ENCODE results near the gene TMEM175. TPM values are rescaled to one million over a fixed set of nuclear protein-coding genes. Genes with fewer than 3 reads are reported as not detected.

The TMEM175 gene
- total and polyA plus RNA-seq, 2 of the 4 experiments (the other 2 are of a cell fraction) = 7.7 to 41.9 TPM

DNA sequence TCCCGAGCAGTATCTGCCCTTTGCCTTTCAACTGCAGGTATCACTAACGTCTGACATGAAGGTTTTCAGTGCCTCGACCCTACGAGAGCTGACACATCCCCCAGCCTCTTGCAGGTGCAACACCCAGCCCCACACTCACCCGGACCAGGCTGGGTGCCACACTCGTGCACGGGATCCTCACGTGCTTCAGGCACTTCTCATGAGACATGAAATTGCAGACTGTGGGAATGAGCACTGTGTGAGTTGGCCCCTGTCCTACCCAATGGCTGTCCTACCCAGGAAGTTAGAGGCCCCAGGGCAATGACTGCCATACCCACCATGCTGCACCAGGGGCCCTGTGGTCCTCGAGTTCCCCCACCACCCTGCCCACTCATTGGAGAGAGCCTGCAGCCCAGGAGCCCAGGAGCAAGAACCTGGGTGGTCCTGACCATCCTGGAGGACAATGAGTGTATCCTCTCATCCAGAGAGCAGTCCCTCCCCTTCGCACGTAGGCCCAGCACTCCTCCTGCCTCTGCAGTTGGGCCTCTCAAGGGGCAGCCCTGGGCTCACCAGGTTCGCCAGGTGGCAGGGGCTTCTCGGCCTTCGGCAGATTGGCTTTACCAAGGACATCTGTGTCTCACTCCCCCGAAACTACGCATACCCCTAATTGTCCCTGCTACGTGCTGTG, 38.7 kb downstream of the TMEM175 start:
- intact Hi-C loops (cut with micrococcal nuclease) (no loop called here), in situ Hi-C loops (cut with MboI; ENCODE audit: low sequenced_read_pairs) (no loop called here), dilution Hi-C loops (cut with HindIII; ENCODE audit: low sequenced_read_pairs, unreplicated experiment) (no loop called here)
- ChIA-PET CTCF (no interaction called here), POLR2A (ENCODE audit: unreplicated experiment) (no interaction called here)
- Histone ChIP-seq H3K79me1 (ENCODE audit: low read depth in 1 of 2, low read length in 2 of 2) (peaks cover 13 to 24% of the 10 kb centered on the region in 2 experiments; a peak in 3 of 4 replicates), H2AFZ (replicated peaks; ENCODE audit: low read length, poor library complexity) (no peak overlapping the region), H3K9me1 (ENCODE audit: insufficient read depth, low read length) (no peaks in the 10 kb centered on the region; the same call in 1 of the 2 replicates), H2AK5ac (ENCODE audit: low read depth, low read length) (no peak overlapping the region), H3K14ac (replicated peaks; ENCODE audit: low read depth, low read length) (no peak overlapping the region), H2BK120ac (ENCODE audit: low read depth, low read length) (no peak overlapping the region), H4K5ac (ENCODE audit: low read depth, low read length) (no peak overlapping the region), H3K4ac (ENCODE audit: low read depth, low read length) (no peak overlapping the region), H2BK15ac (ENCODE audit: low read depth, low read length) (no peak overlapping the region), H3K4me3 (ENCODE audit: insufficient read depth, low read depth, low read length) (no peak overlapping the region), H2AK9ac (replicated peaks; ENCODE audit: low read depth, low read length, poor library complexity) (no peak overlapping the region), H4K8ac (ENCODE audit: low read depth in 2 of 2, low read length in 2 of 2) (no peak overlapping the region), H3K27ac (ENCODE audit: insufficient read depth, low read length) (no peak overlapping the region), H3K4me1 (ENCODE audit: control insufficient read depth, insufficient read depth, low read length) (peaks cover 4% of the 10 kb centered on the region; the same call in 1 of the 2 replicates), H3K4me2 (ENCODE audit: low read depth, low read length) (no peak overlapping the region), H3K9me3 (ENCODE audit: control insufficient read depth, insufficient read depth, low read length) (no peaks in the 10 kb centered on the region), H3K23ac (ENCODE audit: low read depth, low read length) (no peak overlapping the region; the same call in 1 of the 2 replicates), H3K9ac (ENCODE audit: low read depth, low read length) (no peak overlapping the region), H4K20me1 (ENCODE audit: insufficient read depth, low read length) (peaks cover 32% of the 10 kb centered on the region), H2BK5ac (ENCODE audit: low read depth, low read length, poor library complexity, severe bottlenecking) (no peak overlapping the region), H2BK20ac (ENCODE audit: low read depth, low read length) (no peak overlapping the region), H4K91ac (ENCODE audit: insufficient read depth, low read depth, low read length) (no peak overlapping the region), H3K36me3 (ENCODE audit: control insufficient read depth, insufficient read depth, low read length) (peaks cover 11% of the 10 kb centered on the region; the same call in 1 of the 2 replicates), H3K27me3 (ENCODE audit: control insufficient read depth, insufficient read depth, low read length) (no peaks in the 10 kb centered on the region), H3K18ac (ENCODE audit: low read depth, low read length) (no peak overlapping the region), H3K56ac (ENCODE audit: extremely low read depth, insufficient read depth, low read length) (no peak overlapping the region)
- BruUV-seq (replicated peaks) = no TSS peak
- ATAC-seq (ENCODE audit: low read depth) = no peak
- WGBS, 2 experiments (ENCODE audit: extremely low coverage in 2 of 2, insufficient read length in 1 of 2) = 67% methylated on average over 9 of the region's 17 CpGs; no CpG with 5 or more reads in 1 of the 2 experiments
- no peak for DNase-seq
- TF ChIP-seq FOS (IDR thresholded peaks at IDR 0.05; ENCODE audit: low read depth, low read length) (no peak), BHLHE40 (IDR thresholded peaks at IDR 0.05; ENCODE audit: low read depth, low read length) (no peak)
- TF ChIP-seq, protein P1, sequence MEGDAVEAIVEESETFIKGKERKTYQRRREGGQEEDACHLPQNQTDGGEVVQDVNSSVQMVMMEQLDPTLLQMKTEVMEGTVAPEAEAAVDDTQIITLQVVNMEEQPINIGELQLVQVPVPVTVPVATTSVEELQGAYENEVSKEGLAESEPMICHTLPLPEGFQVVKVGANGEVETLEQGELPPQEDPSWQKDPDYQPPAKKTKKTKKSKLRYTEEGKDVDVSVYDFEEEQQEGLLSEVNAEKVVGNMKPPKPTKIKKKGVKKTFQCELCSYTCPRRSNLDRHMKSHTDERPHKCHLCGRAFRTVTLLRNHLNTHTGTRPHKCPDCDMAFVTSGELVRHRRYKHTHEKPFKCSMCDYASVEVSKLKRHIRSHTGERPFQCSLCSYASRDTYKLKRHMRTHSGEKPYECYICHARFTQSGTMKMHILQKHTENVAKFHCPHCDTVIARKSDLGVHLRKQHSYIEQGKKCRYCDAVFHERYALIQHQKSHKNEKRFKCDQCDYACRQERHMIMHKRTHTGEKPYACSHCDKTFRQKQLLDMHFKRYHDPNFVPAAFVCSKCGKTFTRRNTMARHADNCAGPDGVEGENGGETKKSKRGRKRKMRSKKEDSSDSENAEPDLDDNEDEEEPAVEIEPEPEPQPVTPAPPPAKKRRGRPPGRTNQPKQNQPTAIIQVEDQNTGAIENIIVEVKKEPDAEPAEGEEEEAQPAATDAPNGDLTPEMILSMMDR (conservative IDR thresholded peaks at IDR 0.05; ENCODE audit: low read depth, low read length) = no peak
